ENCODE measurements around the gene HECW1. TPM values are rescaled to one million over a fixed set of nuclear protein-coding genes. Genes with fewer than 3 reads are reported as not detected.

Gene HECW1
- total and polyA plus RNA-seq, 5 experiments from 2014 or later: not detected

- Mint-ChIP-seq H3K9me3 (no peaks in the 10 kb centered on the region), H3K4me1 (no peaks in the 10 kb centered on the region)
Observed at GRCh38 chr7:43170571-43170970, 58.1 kb downstream of the HECW1 start.

GRCh38 chr7:43175570-43176200 lies 63.2 kb downstream of the HECW1 start:
- Mint-ChIP-seq H3K4me1 (peaks cover 0 to 1% (median 0%) of the 10 kb centered on the region in 4 donors), H3K36me3 (no peaks in the 10 kb centered on the region), H3K9me3 (no peaks in the 10 kb centered on the region), H3K4me3 (no peak overlapping the region), H3K27ac (no peak overlapping the region), H3K27me3 (peaks cover 0 to 25% (median 4%) of the 10 kb centered on the region in 5 donors)
- ATAC-seq (no peak), DNase-seq (no peak)
- POLR2A ChIA-PET: no interaction called here

More at GRCh38 chr7:43170571-43170970, 58.1 kb downstream of the HECW1 start:
- Mint-ChIP-seq H3K36me3 (no peaks in the 10 kb centered on the region), H3K27ac (peak overlapping the region in 1 of 10 donors; percentile 10), H3K27me3 (peaks cover 8 to 39% (median 10%) of the 10 kb centered on the region in 5 donors), H3K4me3 (no peak overlapping the region)
- DNase-seq (no peak), ATAC-seq (no peak)
- POLR2A ChIA-PET: no interaction called here

GRCh38 chr7:43179393-43179792 lies 66.9 kb downstream of the HECW1 start:
- ATAC-seq (no peak), DNase-seq (no peak)
- Mint-ChIP-seq H3K36me3 (no peaks in the 10 kb centered on the region), H3K9me3 (peaks cover 0 to 3% (median 0%) of the 10 kb centered on the region in 9 donors), H3K4me1 (peaks cover 0 to 1% (median 0%) of the 10 kb centered on the region in 4 donors), H3K27ac (no peak overlapping the region), H3K27me3 (peaks cover 0 to 6% (median 3%) of the 10 kb centered on the region in 5 donors), H3K4me3 (no peak overlapping the region)
- POLR2A ChIA-PET: no interaction called here

- no peak overlapping the region for H3K27ac Mint-ChIP-seq
- POLR2A ChIA-PET: no interaction called here
- no peaks in the 10 kb centered on the region for H3K4me1 Mint-ChIP-seq
- no peak for DNase-seq
- peaks cover 5 to 30% (median 9%) of the 10 kb centered on the region in 5 donors for H3K27me3 Mint-ChIP-seq
- no peaks in the 10 kb centered on the region for H3K9me3 Mint-ChIP-seq
- no peaks in the 10 kb centered on the region for H3K36me3 Mint-ChIP-seq
- no peak for ATAC-seq
- H3K4me3 Mint-ChIP-seq: no peak overlapping the region
Observed at GRCh38 chr7:43192806-43193460, 80.5 kb downstream of the HECW1 start.

GRCh38 chr7:43193893-43194292 lies 81.4 kb downstream of the HECW1 start:
- Mint-ChIP-seq H3K27ac (no peak overlapping the region), H3K27me3 (peaks cover 5 to 30% (median 9%) of the 10 kb centered on the region in 5 donors), H3K9me3 (no peaks in the 10 kb centered on the region), H3K4me1 (no peaks in the 10 kb centered on the region), H3K36me3 (no peaks in the 10 kb centered on the region), H3K4me3 (no peak overlapping the region)
- no peak for ATAC-seq
- POLR2A ChIA-PET: no interaction called here
- no peak for DNase-seq

GRCh38 chr7:43195256-43195655 lies 82.8 kb downstream of the HECW1 start:
- H3K4me1 Mint-ChIP-seq: no peaks in the 10 kb centered on the region
- no peaks in the 10 kb centered on the region for H3K9me3 Mint-ChIP-seq
- H3K27me3 Mint-ChIP-seq: peaks cover 5 to 19% (median 6%) of the 10 kb centered on the region in 5 donors
- no peaks in the 10 kb centered on the region for H3K36me3 Mint-ChIP-seq
- ATAC-seq (no peak), DNase-seq (no peak)
- no peak overlapping the region for H3K4me3 Mint-ChIP-seq
- POLR2A ChIA-PET: no interaction called here
- H3K27ac Mint-ChIP-seq: no peak overlapping the region

GRCh38 chr7:43195768-43196167 lies 83.3 kb downstream of the HECW1 start:
- Mint-ChIP-seq H3K27ac (no peak overlapping the region), H3K4me1 (no peaks in the 10 kb centered on the region), H3K27me3 (peaks cover 4 to 14% (median 6%) of the 10 kb centered on the region in 5 donors), H3K36me3 (no peaks in the 10 kb centered on the region), H3K4me3 (no peak overlapping the region), H3K9me3 (no peaks in the 10 kb centered on the region)
- POLR2A ChIA-PET: no interaction called here
- ATAC-seq (no peak), DNase-seq (no peak)

GRCh38 chr7:43196379-43196778 lies 83.9 kb downstream of the HECW1 start:
- DNase-seq (no peak), ATAC-seq (no peak)
- Mint-ChIP-seq H3K4me1 (no peaks in the 10 kb centered on the region), H3K27me3 (peaks cover 4 to 8% (median 7%) of the 10 kb centered on the region in 5 donors), H3K4me3 (no peak overlapping the region), H3K36me3 (no peaks in the 10 kb centered on the region), H3K9me3 (no peaks in the 10 kb centered on the region), H3K27ac (no peak overlapping the region)
- POLR2A ChIA-PET: no interaction called here

- H3K4me3 Mint-ChIP-seq: no peak overlapping the region
- no peaks in the 10 kb centered on the region for H3K4me1 Mint-ChIP-seq
- H3K36me3 Mint-ChIP-seq: no peaks in the 10 kb centered on the region
- ATAC-seq (no peak), DNase-seq (no peak)
- POLR2A ChIA-PET: no interaction called here
- no peaks in the 10 kb centered on the region for H3K9me3 Mint-ChIP-seq
- no peak overlapping the region for H3K27ac Mint-ChIP-seq
- H3K27me3 Mint-ChIP-seq: peaks cover 4 to 16% (median 8%) of the 10 kb centered on the region in 5 donors
Observed at GRCh38 chr7:43198016-43198415, 85.6 kb downstream of the HECW1 start.

- Mint-ChIP-seq H3K9me3 (no peaks in the 10 kb centered on the region), H3K4me1 (no peaks in the 10 kb centered on the region), H3K27ac (no peak overlapping the region), H3K4me3 (no peak overlapping the region), H3K27me3 (peaks cover 4 to 14% (median 8%) of the 10 kb centered on the region in 5 donors), H3K36me3 (no peaks in the 10 kb centered on the region)
- ATAC-seq (no peak), DNase-seq (no peak)
- POLR2A ChIA-PET: no interaction called here
Observed at GRCh38 chr7:43198599-43199090, 86.2 kb downstream of the HECW1 start.

- Mint-ChIP-seq H3K4me1 (no peaks in the 10 kb centered on the region), H3K27ac (no peak overlapping the region), H3K27me3 (peaks cover 4 to 14% (median 8%) of the 10 kb centered on the region in 5 donors), H3K9me3 (no peaks in the 10 kb centered on the region), H3K36me3 (no peaks in the 10 kb centered on the region), H3K4me3 (no peak overlapping the region)
- no peak for ATAC-seq
- POLR2A ChIA-PET: no interaction called here
- no peak for DNase-seq
Observed at GRCh38 chr7:43199371-43200160, 87.1 kb downstream of the HECW1 start.

GRCh38 chr7:43201912-43202311 lies 89.5 kb downstream of the HECW1 start:
- Mint-ChIP-seq H3K36me3 (no peaks in the 10 kb centered on the region), H3K27ac (no peak overlapping the region), H3K4me1 (no peaks in the 10 kb centered on the region), H3K4me3 (no peak overlapping the region), H3K9me3 (no peaks in the 10 kb centered on the region), H3K27me3 (peaks cover 0 to 15% (median 4%) of the 10 kb centered on the region in 5 donors)
- no peak for ATAC-seq
- no peak for DNase-seq
- POLR2A ChIA-PET: no interaction called here

- POLR2A ChIA-PET: no interaction called here
- H3K4me3 Mint-ChIP-seq: no peak overlapping the region
- no peaks in the 10 kb centered on the region for H3K36me3 Mint-ChIP-seq
- H3K27ac Mint-ChIP-seq: no peak overlapping the region
- no peak for ATAC-seq
- no peak for DNase-seq
- no peaks in the 10 kb centered on the region for H3K9me3 Mint-ChIP-seq
- H3K4me1 Mint-ChIP-seq: no peaks in the 10 kb centered on the region
- H3K27me3 Mint-ChIP-seq: peaks cover 2 to 15% (median 10%) of the 10 kb centered on the region in 5 donors
Observed at GRCh38 chr7:43204081-43204480, 91.6 kb downstream of the HECW1 start.
